Activated T-cell treated with anti-CD3 and anti-CD28 coated beads for 1 hour (primary cell): ENCODE results near the gene NAA25.
"Not testable (repeated sequence)": the region's sequence is repeated elsewhere in the genome, so short reads cannot be mapped to it uniquely, and the experiment has no call there.

Experiments used
- DNase-seq: peaks from one replicate; pipeline ENCODE4 v3.0.0-alpha.2; 2020; ENCODE audit warnings: low read depth

NAA25 gene

DNA sequence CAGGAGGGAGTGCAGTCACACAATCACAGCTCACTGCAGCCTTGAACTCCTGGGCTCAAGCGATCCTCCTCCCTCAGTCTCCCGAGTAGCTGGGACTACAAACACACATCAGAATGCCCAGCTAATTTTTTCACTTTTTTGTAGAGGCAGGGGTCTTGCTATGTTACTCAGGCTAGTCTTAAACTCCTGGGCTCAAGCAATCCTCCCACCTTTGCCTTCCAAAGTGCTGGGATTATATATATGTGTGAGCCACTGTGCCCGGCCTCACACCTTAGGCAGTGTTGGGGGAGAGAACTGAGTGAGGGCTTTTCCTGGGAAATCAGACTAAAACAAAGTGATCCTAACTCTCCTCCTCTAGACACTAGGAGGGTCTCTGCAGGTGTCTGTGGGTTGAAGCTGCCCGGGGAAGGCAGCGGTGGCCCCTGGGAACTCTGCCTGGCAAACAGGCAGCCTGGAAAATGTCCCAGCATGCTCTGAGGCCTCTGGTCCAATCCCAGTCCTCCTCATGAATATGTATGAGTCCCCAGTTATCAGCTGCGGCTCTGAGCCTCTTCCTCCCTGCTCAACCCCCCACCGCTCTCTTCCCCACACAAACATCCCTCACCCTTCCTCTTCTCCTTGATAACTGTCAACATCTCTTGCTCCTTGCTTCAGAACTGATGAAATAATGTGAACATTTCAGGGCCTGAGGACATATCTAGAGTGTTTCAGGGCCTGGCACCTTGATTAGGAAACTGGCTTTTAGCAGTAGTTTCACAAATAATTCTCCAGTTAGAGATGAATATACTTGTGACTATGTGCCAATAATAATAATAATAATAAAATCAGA lies 7.9 kb upstream of the NAA25 start:
- no peak for DNase-seq

DNA sequence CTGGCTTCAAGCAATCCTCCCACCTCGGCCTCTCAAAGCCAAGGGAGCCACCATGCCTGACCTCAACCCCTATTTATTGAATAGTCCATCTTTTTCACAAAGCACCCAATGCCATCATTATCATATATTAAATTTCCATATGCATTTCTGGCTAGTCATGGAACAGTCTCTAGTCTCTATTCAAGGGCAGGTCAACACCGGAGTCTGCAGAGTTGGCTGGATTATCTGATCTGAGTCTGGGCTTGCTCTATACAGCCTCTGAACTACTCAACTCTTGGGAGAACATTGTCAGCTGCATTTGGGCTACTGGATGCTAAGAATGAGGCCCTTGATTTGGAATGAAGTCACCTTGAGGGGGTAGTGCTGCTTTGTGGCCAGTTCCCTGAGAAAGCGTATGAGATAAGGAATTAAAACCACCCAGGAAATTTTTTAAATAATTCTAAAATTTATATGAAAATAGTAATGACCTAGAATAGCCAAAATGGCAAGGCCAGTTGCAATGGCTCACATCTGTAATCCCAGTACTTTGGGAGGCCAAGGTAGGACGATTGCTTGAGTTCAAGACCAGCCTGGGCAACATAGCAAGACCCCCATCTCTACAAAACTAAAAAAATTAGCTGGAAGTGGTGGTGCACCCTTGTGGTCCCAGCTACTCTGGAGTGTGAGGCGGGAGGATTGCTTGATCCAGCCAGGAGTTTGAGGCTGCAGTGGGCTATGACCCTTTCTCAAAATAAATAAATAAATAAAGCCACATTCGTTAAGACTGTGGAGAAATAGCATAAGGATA lies 6.9 kb upstream of the NAA25 start:
- DNase-seq: no peak

DNA sequence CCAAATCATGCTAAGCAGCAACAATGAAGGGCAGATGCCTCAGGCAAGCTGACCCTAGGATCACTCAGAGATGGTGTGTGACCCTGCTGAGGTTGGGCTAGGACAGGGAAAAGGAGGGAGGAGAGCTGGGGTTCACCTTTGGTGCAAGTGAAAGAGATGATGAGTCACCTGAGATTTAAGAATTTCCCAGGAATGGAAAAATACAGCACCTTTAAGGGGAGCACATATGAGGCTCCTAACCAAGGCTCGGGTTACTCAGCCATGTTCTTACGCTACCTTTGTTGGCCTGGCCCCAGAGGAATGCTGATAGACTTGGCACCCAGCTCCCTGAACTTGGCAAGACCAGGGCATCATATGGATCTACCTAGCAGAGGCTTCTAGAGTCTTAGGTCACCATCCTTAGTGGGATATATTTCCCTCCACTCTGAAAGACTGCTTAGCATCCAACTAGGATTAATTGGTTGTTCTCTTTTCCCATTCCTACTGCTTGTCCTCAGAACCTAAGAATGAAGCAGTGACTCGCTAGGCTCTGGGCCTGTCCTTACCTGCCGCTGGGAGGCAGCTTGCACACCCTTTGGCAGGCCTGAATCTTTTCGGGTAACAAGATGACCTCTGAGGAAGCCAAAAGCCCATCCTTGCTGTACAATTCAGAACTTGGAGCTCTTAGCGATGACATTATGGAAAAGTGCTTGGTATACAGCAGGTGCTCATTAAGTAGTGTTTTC lies 4.0 kb upstream of the NAA25 start:
- DNase-seq: no peak

DNA sequence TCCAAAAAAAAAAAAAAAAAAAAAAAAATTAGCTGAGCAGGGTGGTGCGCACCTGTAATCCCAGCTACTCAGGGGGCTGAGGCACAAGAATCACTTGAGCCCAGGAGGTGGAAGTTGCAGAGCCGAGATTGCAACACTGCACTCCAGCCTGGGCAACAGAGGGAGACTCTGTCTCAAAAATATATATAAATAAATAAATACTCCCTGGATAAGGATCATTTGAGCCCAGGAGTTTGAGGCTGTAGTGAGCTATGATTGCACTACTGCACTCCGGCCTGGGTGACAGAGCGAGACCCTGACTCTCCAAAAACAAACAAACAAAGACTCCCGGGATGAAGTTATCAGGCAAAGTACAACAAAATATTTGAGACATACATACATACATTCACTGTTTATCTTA lies 3.3 kb upstream of the NAA25 start:
- DNase-seq: no peak

DNA sequence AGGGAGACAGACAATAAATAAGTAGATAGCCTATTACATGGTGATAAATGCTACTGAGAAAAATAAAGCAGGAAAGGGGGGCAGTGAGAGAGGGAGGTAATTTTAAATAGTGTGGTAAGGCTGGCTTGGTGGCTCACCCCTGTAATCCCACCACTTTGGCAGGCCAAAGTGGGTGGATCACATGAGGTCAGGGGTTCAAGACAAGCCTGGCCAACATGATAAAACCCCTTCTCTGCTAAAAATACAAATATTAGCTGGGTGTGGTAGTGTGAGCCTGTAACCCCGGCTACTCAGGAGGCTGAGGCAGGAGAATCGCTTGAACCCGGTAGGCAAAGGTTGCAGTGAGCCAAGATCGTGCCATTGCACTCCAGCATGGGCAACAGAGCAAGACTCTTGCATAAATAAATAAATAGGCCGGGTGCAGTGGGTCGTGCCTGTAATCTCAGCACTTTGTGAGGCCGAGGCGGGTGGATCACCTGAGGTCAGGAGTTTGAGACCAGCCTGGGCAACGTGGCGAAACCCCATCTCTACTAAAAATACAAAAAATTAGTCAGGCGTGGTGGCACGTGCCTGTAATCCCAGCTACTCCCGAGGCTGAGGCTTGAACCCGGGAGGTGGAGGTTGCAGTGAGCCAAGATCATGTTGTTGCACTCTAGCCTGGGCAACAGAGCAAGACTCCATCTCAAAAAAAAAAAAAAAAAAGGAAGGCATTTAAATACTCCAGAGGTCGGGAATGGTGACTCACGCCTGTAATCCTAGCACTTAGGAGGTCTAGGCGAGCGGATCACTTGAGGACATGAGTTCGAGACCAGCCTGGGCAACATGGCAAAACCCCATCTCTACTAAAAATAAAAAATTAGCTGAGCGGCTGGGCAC lies 2.4 kb upstream of the NAA25 start:
- not testable (repeated sequence) for DNase-seq

DNA sequence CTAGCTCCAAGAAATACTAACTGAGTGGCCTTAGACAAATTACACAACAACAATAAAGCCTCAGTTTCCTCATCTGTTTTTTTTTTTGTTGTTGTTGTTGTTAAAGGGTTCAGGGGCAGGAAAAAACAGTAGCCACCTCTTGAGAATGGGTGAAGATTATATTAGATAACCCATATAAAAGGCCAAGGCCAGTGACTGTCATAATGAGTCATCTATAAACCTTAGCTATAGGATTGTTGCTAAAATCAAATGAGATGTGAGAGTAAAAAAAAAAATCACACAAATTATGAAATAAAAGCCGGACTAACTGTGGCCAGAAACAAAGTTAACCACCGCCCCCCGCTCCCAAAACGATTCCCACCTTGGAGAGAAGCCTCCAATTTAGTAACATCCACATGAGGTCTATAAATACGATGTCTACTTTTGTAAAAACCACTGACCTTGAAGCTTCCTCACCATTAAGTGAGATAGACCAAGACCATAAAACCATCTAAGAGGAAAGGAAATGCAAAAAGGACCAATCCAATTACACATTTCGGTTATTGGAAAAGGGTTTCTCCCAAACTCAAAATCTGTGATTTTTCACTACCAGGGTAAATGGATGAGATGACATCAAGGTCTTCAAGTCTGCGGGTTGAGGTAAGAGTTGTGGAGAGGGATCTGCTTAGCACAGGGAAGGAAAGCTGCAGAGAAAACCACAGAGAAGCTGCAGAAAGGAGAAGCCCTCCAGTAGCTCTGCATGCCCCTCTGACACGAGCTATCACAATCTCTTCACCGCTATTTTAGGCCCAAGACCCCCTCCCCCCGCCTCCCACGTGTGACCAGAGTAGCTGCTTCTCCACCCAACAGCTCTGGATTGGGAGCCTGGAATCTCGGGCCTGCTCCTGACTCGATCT lies 1.0 kb downstream of the NAA25 start:
- DNase-seq: no peak

DNA sequence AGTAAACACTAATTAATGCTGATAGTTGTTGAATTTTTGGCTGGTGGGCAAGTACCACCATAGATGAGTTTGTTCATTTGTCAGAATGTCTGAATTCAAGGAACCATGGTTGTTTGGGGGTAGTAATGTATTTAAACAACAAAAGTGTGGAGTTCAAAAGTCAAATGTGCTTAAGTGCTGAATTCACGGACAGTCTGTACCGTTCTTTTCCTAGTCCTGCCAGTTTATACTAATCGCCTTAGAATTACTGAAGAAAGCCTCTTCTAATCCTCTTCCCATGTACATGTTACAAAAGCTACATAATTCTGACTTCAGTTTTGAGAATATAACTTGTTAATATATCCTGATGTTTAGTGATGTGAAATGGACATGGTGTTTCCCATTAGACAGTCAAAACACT lies 2.7 kb downstream of the NAA25 start:
- DNase-seq: no peak

DNA sequence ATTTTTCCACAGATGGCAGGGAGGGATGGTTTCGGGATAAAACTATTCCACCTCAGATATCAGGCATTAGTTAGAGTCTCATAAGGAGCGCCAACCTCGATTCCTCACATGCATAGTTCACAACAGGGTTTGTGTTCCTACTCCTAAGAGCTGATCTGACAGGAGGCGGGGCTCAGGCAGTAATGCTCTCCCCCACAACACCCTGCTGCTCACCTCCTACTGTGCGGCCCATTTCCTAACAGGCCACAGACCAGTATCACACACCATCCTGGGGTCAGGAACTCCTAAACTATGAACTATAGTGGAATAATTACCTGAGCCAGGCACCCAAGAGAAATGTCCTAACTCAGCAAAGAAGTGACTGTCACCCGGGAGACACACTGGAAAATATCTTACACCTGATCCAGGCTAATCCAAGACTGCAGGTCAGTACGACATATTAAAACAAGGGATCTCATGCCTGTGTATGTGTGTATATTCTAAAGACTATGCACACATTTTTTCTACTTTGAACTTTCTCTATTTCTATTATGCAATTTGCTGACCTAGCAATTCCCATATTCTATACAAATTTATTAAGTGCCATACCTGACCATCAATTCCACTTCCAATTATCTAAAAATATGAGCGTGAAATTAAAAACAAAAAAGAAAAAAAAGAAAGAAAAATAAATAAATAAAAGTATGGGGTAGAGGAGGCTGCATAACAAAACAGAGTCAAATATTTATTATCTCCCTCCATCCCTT lies 4.7 kb downstream of the NAA25 start:
- DNase-seq: no peak

DNA sequence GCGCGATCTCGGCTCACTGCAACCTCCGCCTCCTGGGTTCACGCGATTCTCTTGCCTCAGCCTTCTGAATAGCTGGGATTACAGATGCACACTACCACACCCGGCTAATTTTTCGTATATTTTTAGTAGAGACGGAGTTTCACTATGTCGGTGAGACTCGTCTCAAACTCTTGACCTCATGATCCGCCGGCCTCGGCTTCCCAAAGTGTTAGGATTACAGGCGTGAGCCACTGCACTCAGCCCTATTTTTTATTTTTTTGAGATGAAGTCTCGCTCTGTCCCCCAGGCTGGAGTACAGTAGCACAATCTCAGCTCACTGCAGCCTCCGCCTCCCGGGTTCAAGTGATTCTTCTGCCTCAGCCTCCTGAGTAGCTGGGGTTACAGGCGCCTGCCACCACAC lies 5.8 kb downstream of the NAA25 start:
- not testable (repeated sequence) for DNase-seq

DNA sequence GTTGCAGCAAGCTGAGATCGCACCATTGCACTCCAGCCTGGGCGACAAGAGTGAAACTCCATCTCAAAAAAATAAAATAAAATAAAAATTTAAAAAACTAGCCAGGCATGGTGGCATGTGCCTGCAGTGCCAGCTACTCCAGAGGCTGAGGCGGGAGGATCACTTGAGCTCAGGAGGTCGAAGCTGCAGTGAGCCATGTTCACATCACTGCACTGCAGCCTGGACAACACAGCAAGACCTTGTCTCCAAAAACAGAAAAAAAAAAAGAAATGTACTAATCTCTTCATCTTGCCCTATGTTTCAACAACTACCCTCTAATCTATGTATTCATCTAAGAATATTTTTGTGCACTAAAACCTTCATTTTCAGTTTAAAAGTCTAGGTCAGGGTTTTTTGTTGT lies 6.5 kb downstream of the NAA25 start:
- DNase-seq: no peak

DNA sequence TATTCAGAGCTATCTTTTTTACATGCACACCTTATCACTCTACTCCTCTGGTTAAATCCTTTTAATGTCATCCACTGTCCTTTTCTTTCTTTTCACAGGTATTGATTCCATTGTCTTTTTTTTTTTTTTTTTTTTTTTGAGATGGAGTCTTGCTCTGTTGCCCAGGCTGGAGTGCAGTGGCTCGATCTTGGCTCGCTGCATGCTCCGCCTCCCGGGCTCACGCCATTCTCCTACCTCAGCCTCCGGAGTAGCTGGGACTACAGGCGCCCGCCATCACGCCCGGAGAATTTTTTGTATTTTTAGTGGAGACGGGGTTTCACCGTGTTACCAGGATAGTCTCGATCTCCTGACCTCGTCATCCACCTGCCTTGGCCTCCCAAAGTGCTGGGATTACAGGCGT lies 8.1 kb downstream of the NAA25 start:
- DNase-seq: not testable (repeated sequence)

DNA sequence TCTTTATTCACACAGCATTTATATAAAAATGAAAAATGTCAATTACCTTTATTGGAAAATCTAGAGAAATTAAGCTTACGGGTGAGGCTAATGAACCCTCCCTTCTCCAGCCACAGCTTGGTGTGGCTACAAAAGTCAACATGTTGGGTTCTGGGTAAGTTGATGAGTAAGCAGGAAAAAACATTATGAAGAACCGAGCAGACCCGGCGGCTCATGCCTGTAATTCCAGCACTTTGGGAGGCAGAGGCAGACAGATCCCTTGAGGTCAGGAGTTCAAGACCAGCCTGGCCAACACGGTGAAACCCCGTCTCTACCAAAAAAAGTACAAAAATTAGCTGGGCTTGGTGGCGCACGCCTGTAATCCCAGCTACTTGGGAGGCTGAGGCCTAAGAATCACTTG lies 10.9 kb downstream of the NAA25 start:
- no peak for DNase-seq

DNA sequence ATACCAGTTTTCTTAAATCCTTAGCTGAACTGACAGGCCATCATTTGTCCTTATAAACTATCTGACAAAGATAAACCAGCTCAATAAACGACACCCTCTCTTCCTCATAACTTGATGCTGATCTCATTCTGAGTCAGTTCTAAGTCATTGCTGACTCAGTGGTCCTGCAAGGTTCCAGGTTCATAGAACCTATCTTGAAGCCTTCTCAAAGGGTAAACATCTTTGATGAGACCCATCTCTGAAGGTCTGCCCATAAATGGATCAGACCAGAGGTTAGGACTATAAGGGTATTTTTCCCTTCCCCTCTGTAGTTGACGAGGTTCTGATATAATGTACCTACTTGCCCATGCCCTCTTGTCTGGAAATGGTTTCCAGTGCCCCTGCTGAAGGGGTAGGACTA lies 11.9 kb downstream of the NAA25 start:
- DNase-seq: no peak

DNA sequence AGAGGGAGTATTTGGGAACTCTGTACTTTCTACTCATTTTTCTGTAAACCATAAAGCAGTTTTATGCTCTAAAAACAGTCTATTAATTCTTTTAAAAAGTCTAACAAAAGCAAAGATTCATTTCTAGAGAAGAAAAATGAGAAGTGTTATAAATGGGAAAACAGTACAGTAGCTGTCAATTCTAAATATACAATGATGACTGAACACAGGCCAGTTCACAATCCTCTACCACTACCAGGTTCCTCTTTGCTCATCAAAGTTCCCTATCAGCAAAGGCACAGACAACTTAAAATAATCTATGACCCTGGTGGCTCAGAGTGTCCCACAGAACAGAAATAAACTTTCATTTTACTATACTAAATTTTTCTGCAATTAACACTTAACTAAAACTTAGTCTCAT lies 12.5 kb downstream of the NAA25 start:
- no peak for DNase-seq

DNA sequence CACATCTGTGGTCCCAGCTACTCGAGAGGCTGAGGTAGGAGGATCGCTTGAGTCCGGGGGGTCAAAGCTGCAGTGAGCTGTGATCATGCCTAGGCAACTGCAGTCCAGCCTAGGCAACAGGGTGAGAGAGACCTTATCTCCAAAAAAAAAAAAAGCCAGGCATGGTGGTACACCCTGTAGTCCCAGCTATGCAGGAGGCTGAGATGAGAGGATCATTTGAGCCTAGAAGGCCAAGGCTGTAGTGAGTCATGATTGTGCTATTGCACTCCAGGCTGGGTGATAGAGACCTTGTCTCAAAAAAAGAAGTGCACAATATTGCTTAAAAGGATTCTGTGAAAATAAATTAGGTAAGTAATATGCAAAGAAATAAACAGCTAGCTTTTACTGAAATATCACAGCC lies 17.0 kb downstream of the NAA25 start:
- DNase-seq: no peak

DNA sequence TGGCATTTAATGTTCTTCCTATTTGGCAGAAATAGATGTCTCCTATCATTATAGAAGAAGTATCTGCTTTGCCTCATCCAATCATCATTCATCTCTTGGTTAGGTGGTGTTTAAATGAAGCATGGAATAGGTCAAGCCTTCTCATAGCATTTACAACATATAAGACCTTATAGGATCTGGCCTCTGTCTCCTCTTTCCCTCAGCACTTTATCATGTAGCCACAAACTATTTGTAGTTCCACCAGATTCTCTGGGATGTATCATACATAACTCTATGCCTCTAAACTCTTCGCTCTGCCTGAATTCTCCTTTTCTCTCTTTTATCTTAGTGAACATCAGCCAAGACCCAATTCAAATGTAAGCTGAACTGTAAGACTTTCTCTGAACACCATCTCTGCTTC lies 20.7 kb downstream of the NAA25 start:
- DNase-seq: no peak

DNA sequence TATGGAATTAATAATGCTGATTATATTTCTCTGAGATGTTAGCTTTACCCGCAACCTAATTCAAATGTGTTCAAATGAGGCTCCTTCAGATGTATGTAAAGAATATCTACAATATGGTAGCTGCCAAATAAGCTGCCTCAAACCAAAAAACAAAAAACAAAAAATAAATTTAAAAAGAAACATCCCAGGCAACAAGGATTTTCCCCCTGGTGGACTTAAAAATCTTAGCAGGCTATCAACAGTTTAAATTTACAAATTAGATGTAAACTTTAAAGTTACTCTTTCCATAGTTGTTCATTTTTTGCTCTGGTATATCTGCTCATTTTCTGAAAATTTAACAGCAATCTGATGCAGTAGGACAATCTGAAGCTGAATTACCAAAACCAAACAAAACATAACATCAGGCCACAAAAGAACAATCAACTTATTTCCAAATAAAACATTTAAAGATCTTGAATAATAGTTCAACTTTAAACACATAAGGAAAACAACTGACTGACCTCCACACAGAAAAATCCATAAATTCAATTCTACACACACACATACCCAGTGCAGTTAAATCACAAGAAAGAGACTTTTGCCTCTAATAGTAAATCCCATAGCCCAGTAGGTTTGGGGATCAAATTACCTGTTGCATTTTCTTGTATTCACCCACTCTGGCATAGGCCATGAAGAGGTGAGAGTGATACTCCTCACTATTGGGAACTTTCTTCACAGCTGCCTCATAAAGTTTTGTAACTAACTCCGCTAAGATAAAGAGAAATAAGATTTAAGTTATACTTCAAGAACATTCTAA lies 21.3 kb downstream of the NAA25 start:
- DNase-seq: no peak

DNA sequence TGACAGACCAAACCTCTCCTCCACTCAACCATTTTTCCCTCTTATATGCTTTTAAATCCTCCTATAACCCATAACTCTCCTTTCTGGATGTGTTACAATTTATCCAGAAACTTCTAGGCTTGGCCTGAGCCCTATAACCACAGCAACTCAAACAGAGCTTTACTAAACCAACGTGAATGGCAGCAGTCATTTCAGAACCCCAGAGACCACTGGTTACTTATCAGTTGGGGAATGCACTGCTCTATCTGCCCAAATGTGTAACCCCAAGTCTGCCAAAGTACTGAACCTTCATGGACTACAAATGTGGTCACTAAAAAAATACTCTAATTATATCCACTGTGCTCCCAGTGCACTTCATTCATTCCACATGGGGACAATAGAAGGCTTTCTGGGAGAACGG lies 42.0 kb downstream of the NAA25 start:
- DNase-seq: no peak

DNA sequence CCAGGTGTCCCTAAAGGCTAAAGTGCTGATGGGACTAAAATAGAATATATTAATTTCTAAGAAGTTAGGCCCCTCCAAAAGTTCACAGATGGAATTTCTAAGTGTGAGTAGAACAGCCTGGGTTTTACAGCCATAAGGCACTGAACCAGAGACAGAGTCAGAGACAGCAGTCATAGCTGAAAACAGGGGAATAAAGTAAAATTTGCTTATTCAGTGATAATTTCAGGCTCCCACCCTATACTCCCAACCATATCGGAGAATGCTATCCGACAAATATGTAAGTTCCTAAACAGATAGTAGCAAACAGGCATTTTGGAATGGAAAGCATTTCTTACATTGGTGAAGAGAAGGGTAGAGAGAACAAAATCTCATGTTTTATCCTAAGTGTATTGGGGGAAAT lies 45.3 kb downstream of the NAA25 start:
- no peak for DNase-seq
